ENCODE data around the gene NSUN5.

Gene NSUN5

DNA sequence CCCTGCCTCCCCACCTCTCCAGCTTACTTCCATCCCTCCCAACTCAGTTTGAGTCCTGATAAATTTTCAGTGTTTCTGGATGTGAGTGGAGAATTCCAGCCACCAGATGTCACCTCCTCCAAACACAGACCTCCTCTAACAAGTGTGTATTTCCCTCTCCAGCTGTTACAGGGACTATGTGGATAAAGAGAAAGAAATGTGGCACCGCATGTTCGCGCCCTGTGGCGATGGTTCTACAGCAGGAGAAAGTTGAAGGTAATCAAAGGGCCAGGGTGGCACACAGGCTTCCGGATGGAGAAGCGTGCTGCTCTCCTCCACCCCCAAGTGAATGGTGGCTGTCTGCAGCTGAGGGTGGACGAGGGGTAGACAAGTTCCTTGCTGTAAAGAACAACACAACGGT is 34.0 kb upstream of the NSUN5 start (continued):
- TF ChIP-seq ZNF624 (tag by site-specific recombination; IDR thresholded peaks at IDR 0.05) (no peak), ZFP3 (tag by site-specific recombination; IDR thresholded peaks at IDR 0.05; ENCODE audit: low read depth) (no peak), ZSCAN23 (tag by site-specific recombination; IDR thresholded peaks at IDR 0.05) (no peak), ZNF341 (tag by site-specific recombination; IDR thresholded peaks at IDR 0.05; ENCODE audit: low read depth) (no peak), ZFHX2 (tag by site-specific recombination; conservative IDR thresholded peaks at IDR 0.05) (no peak), SCRT2 (tag by site-specific recombination; IDR thresholded peaks at IDR 0.05) (peak; percentile 42; the same call in 1 of the 2 replicates)
- TF ChIP-seq, protein P1, sequence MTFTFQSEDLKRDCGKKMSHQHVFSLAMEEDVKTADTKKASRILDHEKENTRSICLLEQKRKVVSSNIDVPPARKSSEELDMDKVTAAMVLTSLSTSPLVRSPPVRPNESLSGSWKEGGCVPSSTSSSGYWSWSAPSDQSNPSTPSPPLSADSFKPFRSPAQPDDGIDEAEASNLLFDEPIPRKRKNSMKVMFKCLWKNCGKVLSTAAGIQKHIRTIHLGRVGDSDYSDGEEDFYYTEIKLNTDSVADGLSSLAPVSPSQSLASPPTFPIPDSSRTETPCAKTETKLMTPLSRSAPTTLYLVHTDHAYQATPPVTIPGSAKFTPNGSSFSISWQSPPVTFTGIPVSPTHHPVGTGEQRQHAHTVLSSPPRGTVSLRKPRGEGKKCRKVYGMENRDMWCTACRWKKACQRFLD (tag by site-specific recombination; IDR thresholded peaks at IDR 0.05), result no peak
- TF ChIP-seq, protein P2, sequence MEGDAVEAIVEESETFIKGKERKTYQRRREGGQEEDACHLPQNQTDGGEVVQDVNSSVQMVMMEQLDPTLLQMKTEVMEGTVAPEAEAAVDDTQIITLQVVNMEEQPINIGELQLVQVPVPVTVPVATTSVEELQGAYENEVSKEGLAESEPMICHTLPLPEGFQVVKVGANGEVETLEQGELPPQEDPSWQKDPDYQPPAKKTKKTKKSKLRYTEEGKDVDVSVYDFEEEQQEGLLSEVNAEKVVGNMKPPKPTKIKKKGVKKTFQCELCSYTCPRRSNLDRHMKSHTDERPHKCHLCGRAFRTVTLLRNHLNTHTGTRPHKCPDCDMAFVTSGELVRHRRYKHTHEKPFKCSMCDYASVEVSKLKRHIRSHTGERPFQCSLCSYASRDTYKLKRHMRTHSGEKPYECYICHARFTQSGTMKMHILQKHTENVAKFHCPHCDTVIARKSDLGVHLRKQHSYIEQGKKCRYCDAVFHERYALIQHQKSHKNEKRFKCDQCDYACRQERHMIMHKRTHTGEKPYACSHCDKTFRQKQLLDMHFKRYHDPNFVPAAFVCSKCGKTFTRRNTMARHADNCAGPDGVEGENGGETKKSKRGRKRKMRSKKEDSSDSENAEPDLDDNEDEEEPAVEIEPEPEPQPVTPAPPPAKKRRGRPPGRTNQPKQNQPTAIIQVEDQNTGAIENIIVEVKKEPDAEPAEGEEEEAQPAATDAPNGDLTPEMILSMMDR (tag by site-specific recombination; IDR thresholded peaks at IDR 0.05), result 0 out of 2 replicates have a peak, but pooled peaks have one; percentile 23

DNA sequence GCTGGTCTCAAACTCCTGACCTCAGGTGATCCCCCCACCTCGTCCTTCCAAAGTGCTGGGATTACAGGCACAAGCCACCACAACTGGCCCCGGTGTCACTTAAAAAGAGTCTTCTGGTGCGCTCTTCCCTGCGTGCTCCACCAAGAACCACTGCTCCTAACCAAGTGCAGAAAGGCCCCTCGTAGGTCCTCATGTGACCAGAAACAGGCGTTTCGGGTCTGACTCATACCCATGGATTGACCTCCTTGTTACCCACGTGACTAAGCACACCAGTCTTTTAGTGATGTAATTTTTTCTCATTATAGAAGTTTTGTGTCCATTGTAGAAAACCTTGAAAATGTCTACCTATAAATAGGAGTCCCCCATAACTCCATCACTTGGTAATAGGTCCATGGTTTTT is 33.3 kb upstream of the NSUN5 start:
- Histone ChIP-seq H3K4me3 (ENCODE audit: low read depth, low read length) (no peak overlapping the region), H3K4me1 (ENCODE audit: control insufficient read depth, insufficient read depth, low read length) (no peaks in the 10 kb centered on the region), H3K27ac (ENCODE audit: extremely low read depth, low read depth, low read length) (no peak overlapping the region), H3K9me3 (ENCODE audit: control insufficient read depth, insufficient read depth, low read depth, low read length) (no peaks in the 10 kb centered on the region), H3K36me3 (ENCODE audit: control insufficient read depth in 2 of 2, insufficient read depth in 1 of 2, low read length in 2 of 2) (no peaks in the 10 kb centered on the region)
- ChIA-PET CTCF (interaction anchor here (0.6 to 3.1 kb wide), 7 partner anchors 11 to 384 kb away, joined by 3 to 19 read pairs (median 5); no protein-coding TSS in a partner anchor), POLR2A (no interaction called here)
- TF ChIP-seq, protein P3, sequence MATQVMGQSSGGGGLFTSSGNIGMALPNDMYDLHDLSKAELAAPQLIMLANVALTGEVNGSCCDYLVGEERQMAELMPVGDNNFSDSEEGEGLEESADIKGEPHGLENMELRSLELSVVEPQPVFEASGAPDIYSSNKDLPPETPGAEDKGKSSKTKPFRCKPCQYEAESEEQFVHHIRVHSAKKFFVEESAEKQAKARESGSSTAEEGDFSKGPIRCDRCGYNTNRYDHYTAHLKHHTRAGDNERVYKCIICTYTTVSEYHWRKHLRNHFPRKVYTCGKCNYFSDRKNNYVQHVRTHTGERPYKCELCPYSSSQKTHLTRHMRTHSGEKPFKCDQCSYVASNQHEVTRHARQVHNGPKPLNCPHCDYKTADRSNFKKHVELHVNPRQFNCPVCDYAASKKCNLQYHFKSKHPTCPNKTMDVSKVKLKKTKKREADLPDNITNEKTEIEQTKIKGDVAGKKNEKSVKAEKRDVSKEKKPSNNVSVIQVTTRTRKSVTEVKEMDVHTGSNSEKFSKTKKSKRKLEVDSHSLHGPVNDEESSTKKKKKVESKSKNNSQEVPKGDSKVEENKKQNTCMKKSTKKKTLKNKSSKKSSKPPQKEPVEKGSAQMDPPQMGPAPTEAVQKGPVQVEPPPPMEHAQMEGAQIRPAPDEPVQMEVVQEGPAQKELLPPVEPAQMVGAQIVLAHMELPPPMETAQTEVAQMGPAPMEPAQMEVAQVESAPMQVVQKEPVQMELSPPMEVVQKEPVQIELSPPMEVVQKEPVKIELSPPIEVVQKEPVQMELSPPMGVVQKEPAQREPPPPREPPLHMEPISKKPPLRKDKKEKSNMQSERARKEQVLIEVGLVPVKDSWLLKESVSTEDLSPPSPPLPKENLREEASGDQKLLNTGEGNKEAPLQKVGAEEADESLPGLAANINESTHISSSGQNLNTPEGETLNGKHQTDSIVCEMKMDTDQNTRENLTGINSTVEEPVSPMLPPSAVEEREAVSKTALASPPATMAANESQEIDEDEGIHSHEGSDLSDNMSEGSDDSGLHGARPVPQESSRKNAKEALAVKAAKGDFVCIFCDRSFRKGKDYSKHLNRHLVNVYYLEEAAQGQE (tag by site-specific recombination; IDR thresholded peaks at IDR 0.05), result no peak
- peak; percentile 45 for TF ChIP-seq ZNF335 (tag by site-specific recombination; conservative IDR thresholded peaks at IDR 0.05)

DNA sequence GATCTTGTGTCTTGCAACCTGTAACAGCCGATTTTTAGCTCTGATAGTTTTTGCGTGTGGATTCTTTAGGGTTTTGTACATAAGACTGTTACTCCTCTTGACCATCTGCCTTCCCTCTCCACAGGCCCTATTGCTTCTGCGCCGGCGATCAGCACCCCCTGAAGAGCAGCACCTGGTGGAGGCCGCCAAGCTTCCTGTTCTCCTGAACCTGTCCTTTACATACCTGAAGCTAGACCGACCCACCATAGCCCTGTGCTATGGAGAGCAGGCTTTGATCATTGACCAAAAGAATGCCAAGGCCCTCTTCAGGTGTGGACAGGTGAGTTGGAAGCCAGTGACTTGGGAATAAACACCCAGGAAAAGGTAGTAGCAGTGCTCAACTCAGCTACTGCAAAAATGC is 31.9 kb upstream of the NSUN5 start:
- CTCF ChIA-PET, result interaction anchor here (0.6 to 3.1 kb wide), 2 partner anchors 9 to 111 kb away, joined by 3 to 19 read pairs; no protein-coding TSS in a partner anchor
- no peaks in the 10 kb centered on the region for H3K36me3 ChIP-seq (ENCODE audit: control insufficient read depth in 2 of 2, insufficient read depth in 1 of 2, low read length in 2 of 2)
- no peaks in the 10 kb centered on the region for H3K9me3 ChIP-seq (ENCODE audit: control insufficient read depth, insufficient read depth, low read depth, low read length)
- no peak overlapping the region for H3K27ac ChIP-seq (ENCODE audit: extremely low read depth, low read depth, low read length)
- H3K4me1 ChIP-seq (ENCODE audit: control insufficient read depth, insufficient read depth, low read length), result no peaks in the 10 kb centered on the region
- H3K4me3 ChIP-seq (ENCODE audit: low read depth, low read length), result no peak overlapping the region
- POLR2A ChIA-PET, result no interaction called here
- TF ChIP-seq, protein P4, sequence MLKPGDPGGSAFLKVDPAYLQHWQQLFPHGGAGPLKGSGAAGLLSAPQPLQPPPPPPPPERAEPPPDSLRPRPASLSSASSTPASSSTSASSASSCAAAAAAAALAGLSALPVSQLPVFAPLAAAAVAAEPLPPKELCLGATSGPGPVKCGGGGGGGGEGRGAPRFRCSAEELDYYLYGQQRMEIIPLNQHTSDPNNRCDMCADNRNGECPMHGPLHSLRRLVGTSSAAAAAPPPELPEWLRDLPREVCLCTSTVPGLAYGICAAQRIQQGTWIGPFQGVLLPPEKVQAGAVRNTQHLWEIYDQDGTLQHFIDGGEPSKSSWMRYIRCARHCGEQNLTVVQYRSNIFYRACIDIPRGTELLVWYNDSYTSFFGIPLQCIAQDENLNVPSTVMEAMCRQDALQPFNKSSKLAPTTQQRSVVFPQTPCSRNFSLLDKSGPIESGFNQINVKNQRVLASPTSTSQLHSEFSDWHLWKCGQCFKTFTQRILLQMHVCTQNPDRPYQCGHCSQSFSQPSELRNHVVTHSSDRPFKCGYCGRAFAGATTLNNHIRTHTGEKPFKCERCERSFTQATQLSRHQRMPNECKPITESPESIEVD (tag by site-specific recombination; IDR thresholded peaks at IDR 0.05), result no peak
- no peak for TF ChIP-seq ZNF19 (tag by site-specific recombination; IDR thresholded peaks at IDR 0.05; ENCODE audit: low read depth)
- TF ChIP-seq ZNF658 (tag by site-specific recombination; IDR thresholded peaks at IDR 0.05), result no peak
- no peak for TF ChIP-seq ZNF843 (tag by site-specific recombination; IDR thresholded peaks at IDR 0.05)
- no peak for TF ChIP-seq ZNF558 (tag by site-specific recombination; IDR thresholded peaks at IDR 0.05)
- no peak for TF ChIP-seq ZNF837 (tag by site-specific recombination; IDR thresholded peaks at IDR 0.05)
- no peak for TF ChIP-seq ZNF76 (tag by site-specific recombination; IDR thresholded peaks at IDR 0.05; ENCODE audit: borderline replicate concordance, low read depth)
- TF ChIP-seq, protein P5, sequence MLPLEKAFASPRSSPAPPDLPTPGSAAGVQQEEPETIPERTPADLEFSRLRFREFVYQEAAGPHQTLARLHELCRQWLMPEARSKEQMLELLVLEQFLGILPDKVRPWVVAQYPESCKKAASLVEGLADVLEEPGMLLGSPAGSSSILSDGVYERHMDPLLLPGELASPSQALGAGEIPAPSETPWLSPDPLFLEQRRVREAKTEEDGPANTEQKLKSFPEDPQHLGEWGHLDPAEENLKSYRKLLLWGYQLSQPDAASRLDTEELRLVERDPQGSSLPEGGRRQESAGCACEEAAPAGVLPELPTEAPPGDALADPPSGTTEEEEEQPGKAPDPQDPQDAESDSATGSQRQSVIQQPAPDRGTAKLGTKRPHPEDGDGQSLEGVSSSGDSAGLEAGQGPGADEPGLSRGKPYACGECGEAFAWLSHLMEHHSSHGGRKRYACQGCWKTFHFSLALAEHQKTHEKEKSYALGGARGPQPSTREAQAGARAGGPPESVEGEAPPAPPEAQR (tag by site-specific recombination; IDR thresholded peaks at IDR 0.05), result no peak
- TF ChIP-seq ZNF366 (tag by site-specific recombination; conservative IDR thresholded peaks at IDR 0.05), result no peak
- TF ChIP-seq ZNF701 (tag by site-specific recombination; IDR thresholded peaks at IDR 0.05), result no peak
- TF ChIP-seq ZNF10 (tag by site-specific recombination; IDR thresholded peaks at IDR 0.05), result no peak
- TF ChIP-seq, protein P6, sequence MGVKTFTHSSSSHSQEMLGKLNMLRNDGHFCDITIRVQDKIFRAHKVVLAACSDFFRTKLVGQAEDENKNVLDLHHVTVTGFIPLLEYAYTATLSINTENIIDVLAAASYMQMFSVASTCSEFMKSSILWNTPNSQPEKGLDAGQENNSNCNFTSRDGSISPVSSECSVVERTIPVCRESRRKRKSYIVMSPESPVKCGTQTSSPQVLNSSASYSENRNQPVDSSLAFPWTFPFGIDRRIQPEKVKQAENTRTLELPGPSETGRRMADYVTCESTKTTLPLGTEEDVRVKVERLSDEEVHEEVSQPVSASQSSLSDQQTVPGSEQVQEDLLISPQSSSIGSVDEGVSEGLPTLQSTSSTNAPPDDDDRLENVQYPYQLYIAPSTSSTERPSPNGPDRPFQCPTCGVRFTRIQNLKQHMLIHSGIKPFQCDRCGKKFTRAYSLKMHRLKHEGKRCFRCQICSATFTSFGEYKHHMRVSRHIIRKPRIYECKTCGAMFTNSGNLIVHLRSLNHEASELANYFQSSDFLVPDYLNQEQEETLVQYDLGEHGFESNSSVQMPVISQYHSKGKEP (tag by site-specific recombination; IDR thresholded peaks at IDR 0.05), result no peak
- TF ChIP-seq ZNF561 (tag by site-specific recombination; IDR thresholded peaks at IDR 0.05; ENCODE audit: borderline replicate concordance), result no peak
